ENCODE data around the gene TSPAN17. TPM values are rescaled to one million over a fixed set of nuclear protein-coding genes. Genes with fewer than 3 reads are reported as not detected.

The TSPAN17 gene
- total RNA-seq, 1 donor from 2014 or later = 16.9 TPM

GRCh38 chr5:176667637-176668036 is 20.4 kb downstream of the TSPAN17 start:
- no peak overlapping the region for H3K4me3 ChIP-seq
- TF ChIP-seq CTCF (IDR thresholded peaks at IDR 0.05) (no peak), POLR2A (IDR thresholded peaks at IDR 0.05) (no peak), POLR2AphosphoS5 (IDR thresholded peaks at IDR 0.05; ENCODE audit: insufficient read depth in 1 of 2, low read depth in 1 of 2) (no peak)
- no peaks in the 10 kb centered on the region for H3K36me3 ChIP-seq
- no peaks in the 10 kb centered on the region for H3K9me3 ChIP-seq
- intact Hi-C loops (cut with DNase I) = no loop called here
- H3K27me3 ChIP-seq = no peaks in the 10 kb centered on the region
- DNase-seq (ENCODE audit: extremely low spot score in 2 of 2) = no peak
- no peak overlapping the region for H3K27ac ChIP-seq
- no peaks in the 10 kb centered on the region for H3K4me1 ChIP-seq

- no peak overlapping the region for H3K27ac ChIP-seq
- H3K9me3 ChIP-seq = no peaks in the 10 kb centered on the region
- no peak for DNase-seq (ENCODE audit: extremely low spot score in 2 of 2)
- no peak overlapping the region for H3K4me3 ChIP-seq
- H3K4me1 ChIP-seq = no peaks in the 10 kb centered on the region
- intact Hi-C loops (cut with DNase I) = no loop called here
- no peaks in the 10 kb centered on the region for H3K27me3 ChIP-seq
- TF ChIP-seq CTCF (IDR thresholded peaks at IDR 0.05) = no peak
- no peak for TF ChIP-seq POLR2A (IDR thresholded peaks at IDR 0.05)
- TF ChIP-seq POLR2AphosphoS5 (IDR thresholded peaks at IDR 0.05; ENCODE audit: insufficient read depth in 1 of 2, low read depth in 1 of 2) = no peak
- H3K36me3 ChIP-seq = no peaks in the 10 kb centered on the region
Measured at GRCh38 chr5:176670449-176670848, 23.2 kb downstream of the TSPAN17 start.

GRCh38 chr5:176671399-176671798 is 24.1 kb downstream of the TSPAN17 start:
- intact Hi-C loops (cut with DNase I) = no loop called here
- TF ChIP-seq POLR2AphosphoS5 (IDR thresholded peaks at IDR 0.05; ENCODE audit: insufficient read depth in 1 of 2, low read depth in 1 of 2) = no peak
- no peak for TF ChIP-seq CTCF (IDR thresholded peaks at IDR 0.05)
- no peak for TF ChIP-seq POLR2A (IDR thresholded peaks at IDR 0.05)
- H3K27me3 ChIP-seq = no peaks in the 10 kb centered on the region

GRCh38 chr5:176671890-176672747 is 24.8 kb downstream of the TSPAN17 start:
- H3K36me3 ChIP-seq = no peaks in the 10 kb centered on the region
- TF ChIP-seq CTCF (IDR thresholded peaks at IDR 0.05) = no peak
- TF ChIP-seq POLR2AphosphoS5 (IDR thresholded peaks at IDR 0.05; ENCODE audit: insufficient read depth in 1 of 2, low read depth in 1 of 2) = no peak
- TF ChIP-seq POLR2A (IDR thresholded peaks at IDR 0.05) = no peak
- no peak overlapping the region for H3K4me3 ChIP-seq
- intact Hi-C loops (cut with DNase I) = no loop called here
- H3K4me1 ChIP-seq = no peaks in the 10 kb centered on the region
- no peak for DNase-seq (ENCODE audit: extremely low spot score in 2 of 2)
- H3K9me3 ChIP-seq = no peaks in the 10 kb centered on the region
- no peaks in the 10 kb centered on the region for H3K27me3 ChIP-seq
- no peak overlapping the region for H3K27ac ChIP-seq

More at GRCh38 chr5:176671399-176671798, 24.1 kb downstream of the TSPAN17 start:
- DNase-seq (ENCODE audit: extremely low spot score in 2 of 2) = no peak
- H3K9me3 ChIP-seq = no peaks in the 10 kb centered on the region
- no peak overlapping the region for H3K4me3 ChIP-seq
- no peak overlapping the region for H3K27ac ChIP-seq
- no peaks in the 10 kb centered on the region for H3K36me3 ChIP-seq
- no peaks in the 10 kb centered on the region for H3K4me1 ChIP-seq

Data from vagina (tissue), 2 donors.